Left ventricle myocardium inferior (tissue), 1 donor: ENCODE measurements around the gene CLEC12A. TPM values are rescaled to one million over a fixed set of nuclear protein-coding genes. Genes with fewer than 3 reads are reported as not detected.
"Not testable (repeated sequence)": the region's sequence is repeated elsewhere in the genome, so short reads cannot be mapped to it uniquely, and the experiment has no call there.

Source experiments
- DNase-seq: peaks from one replicate; pipeline ENCODE4 v3.0.0-alpha.2; 2020
- H3K27ac ChIP-seq: fragments of 200-600 bp; replicated peaks from 2 replicates; pipeline ENCODE4 v1.8.0; 2021
- H3K27me3 ChIP-seq: fragments of 200-600 bp; 2 replicates; pipeline ENCODE4 v1.8.0; 2021; ENCODE audit warnings: low read depth
- H3K36me3 ChIP-seq: fragments of 200-600 bp; 2 replicates; pipeline ENCODE4 v1.8.0; 2021
- H3K4me1 ChIP-seq: fragments of 200-600 bp; 2 replicates; pipeline ENCODE4 v1.8.0; 2021
- H3K4me3 ChIP-seq: fragments of 200-600 bp; 2 replicates; pipeline ENCODE4 v1.8.0; 2021; ENCODE audit warnings: mild to moderate bottlenecking, moderate library complexity
- H3K9me3 ChIP-seq: fragments of 200-600 bp; replicated peaks from 2 replicates; pipeline ENCODE4 v1.8.0; 2021
- CTCF ChIP-seq: fragments of 200-600 bp; IDR thresholded peaks from 2 replicates; pipeline ENCODE4 v1.8.0; 2021; ENCODE audit warnings: antibody characterized with exemption, mild to moderate bottlenecking, borderline replicate concordance
- intact Hi-C: fragments of 100-400 bp; cut with micrococcal nuclease; formaldehyde crosslinking; loops from one replicate; pipeline ENCODE4 v1.11.0; 2022
- total RNA-seq: library from RNA; stranded (reverse); fragmentation: NEBNext Ultra II Directional; extraction: Animal tissue kit (Norgen Biotek cat#: 25700); gene quantifications from one replicate; pipeline ENCODE4 v1.2.1, GENCODE V29; 2021
- donor health status: DM: no; HTN: yes; CAD: no; lungs with severe emphysema.

CLEC12A gene
- total RNA-seq, 1 donor from 2014 or later: 5.7 TPM

- Histone ChIP-seq H3K9me3 (no peaks in the 10 kb centered on the region), H3K4me3 (no peak overlapping the region), H3K27me3 (no peaks in the 10 kb centered on the region), H3K36me3 (no peaks in the 10 kb centered on the region), H3K4me1 (no peaks in the 10 kb centered on the region), H3K27ac (no peak overlapping the region)
- no peak for TF ChIP-seq CTCF
- DNase-seq: no peak
- intact Hi-C loops: no loop called here
Observed at GRCh38 chr12:9951026-9951675, 20.1 kb upstream of the CLEC12A start.

- H3K27me3 ChIP-seq, DNase-seq, H3K4me3 ChIP-seq, H3K9me3 ChIP-seq, H3K4me1 ChIP-seq, intact Hi-C loops, H3K27ac ChIP-seq, H3K36me3 ChIP-seq: not testable (repeated sequence)
Observed at GRCh38 chr12:9952954-9953729, 18.1 kb upstream of the CLEC12A start.

GRCh38 chr12:9957834-9958233 is 13.4 kb upstream of the CLEC12A start:
- H3K36me3 ChIP-seq: no peaks in the 10 kb centered on the region
- no peak overlapping the region for H3K27ac ChIP-seq
- no peaks in the 10 kb centered on the region for H3K4me1 ChIP-seq
- no peak for DNase-seq
- no peak overlapping the region for H3K4me3 ChIP-seq
- intact Hi-C loops: no loop called here
- TF ChIP-seq CTCF: no peak
- no peaks in the 10 kb centered on the region for H3K9me3 ChIP-seq
- H3K27me3 ChIP-seq: no peaks in the 10 kb centered on the region

- no peaks in the 10 kb centered on the region for H3K36me3 ChIP-seq
- no peaks in the 10 kb centered on the region for H3K4me1 ChIP-seq
- no peak overlapping the region for H3K4me3 ChIP-seq
- H3K27ac ChIP-seq: no peak overlapping the region
- intact Hi-C loops: no loop called here
- H3K27me3 ChIP-seq: no peaks in the 10 kb centered on the region
- no peak for DNase-seq
- TF ChIP-seq CTCF: no peak
- no peaks in the 10 kb centered on the region for H3K9me3 ChIP-seq
Observed at GRCh38 chr12:9960590-9960989, 10.6 kb upstream of the CLEC12A start.

- TF ChIP-seq CTCF: no peak
- H3K27me3 ChIP-seq: no peaks in the 10 kb centered on the region
- no peaks in the 10 kb centered on the region for H3K36me3 ChIP-seq
- DNase-seq: no peak
- intact Hi-C loops: no loop called here
- no peak overlapping the region for H3K27ac ChIP-seq
- H3K9me3 ChIP-seq: no peaks in the 10 kb centered on the region
- H3K4me3 ChIP-seq: no peak overlapping the region
- H3K4me1 ChIP-seq: no peaks in the 10 kb centered on the region
Observed at GRCh38 chr12:9961106-9961505, 10.1 kb upstream of the CLEC12A start.

GRCh38 chr12:9961901-9962300 is 9.3 kb upstream of the CLEC12A start:
- Histone ChIP-seq H3K4me1 (no peaks in the 10 kb centered on the region), H3K27me3 (no peaks in the 10 kb centered on the region), H3K4me3 (no peak overlapping the region), H3K9me3 (no peaks in the 10 kb centered on the region), H3K27ac (no peak overlapping the region), H3K36me3 (no peaks in the 10 kb centered on the region)
- no peak for TF ChIP-seq CTCF
- DNase-seq: no peak
- intact Hi-C loops: no loop called here
